PC-3 (cell line): Measurements from ENCODE around the gene TOMM20L. TPM values are rescaled to one million over a fixed set of nuclear protein-coding genes. Genes with fewer than 3 reads are reported as not detected.

Experiments used
- ATAC-seq: fragments of 200-7000 bp; cut with Tn5 transposase; 2 replicates; pipeline ENCODE4 v1.9.1; 2020; ENCODE audit warnings: mild to moderate bottlenecking, moderate library complexity
- BruUV-seq: library from RNA; stranded (reverse); fragments of 400-500 nt; replicated peaks from 2 replicates; lab custom pipeline; 2021; lab: Mats Ljungman, UMichigan
- CTCF ChIA-PET: fragments of 300-600 bp; sonication (Branson Sonifier 250); formaldehyde crosslinking; loops from one replicate; lab custom pipeline; 2022; ENCODE audit warnings: antibody characterized with exemption; lab: Charles Lee
- POLR2A ChIA-PET: fragments of 300-600 bp; sonication (Branson Sonifier 250); formaldehyde crosslinking; loops from one replicate; lab custom pipeline; 2022; ENCODE audit warnings: antibody characterized with exemption; ENCODE audit not compliant: unreplicated experiment; lab: Charles Lee
- DNase-seq: peaks from one replicate; pipeline ENCODE4 v3.0.0-alpha.2; 2015
- H2AFZ ChIP-seq: fragments of 300-600 bp; sonication (generic); 2 replicates; pipeline ENCODE4 v1.6.0; 2016; ENCODE audit warnings: antibody characterized with exemption, low read length
- H3F3A ChIP-seq: fragments of 300-600 bp; sonication (generic); one replicate; pipeline ENCODE4 v1.6.0; 2017; ENCODE audit warnings: antibody characterized with exemption, low read length, control low read depth, mild to moderate bottlenecking; ENCODE audit not compliant: unreplicated experiment
- H3K27ac ChIP-seq: fragments of 300-600 bp; sonication (generic); 2 replicates; pipeline ENCODE4 v1.5.1; 2016; ENCODE audit warnings: mild to moderate bottlenecking, low read length
- H3K27me3 ChIP-seq: fragments of 300-600 bp; sonication (generic); 2 replicates; pipeline ENCODE4 v1.6.1; 2016; ENCODE audit warnings: low read length, mixed read lengths
- H3K36me3 ChIP-seq: fragments of 300-600 bp; sonication (generic); 2 replicates; pipeline ENCODE4 v1.6.1; 2016; ENCODE audit warnings: low read depth, mixed run types, low read length, mixed read lengths
- H3K4me1 ChIP-seq: fragments of 300-600 bp; sonication (generic); 2 replicates; pipeline ENCODE4 v1.5.1; 2016; ENCODE audit warnings: low read length; ENCODE audit not compliant: insufficient read depth
- H3K4me2 ChIP-seq: fragments of 300-600 bp; sonication (generic); 2 replicates; pipeline ENCODE4 v1.6.0; 2016; ENCODE audit warnings: low read length
- H3K4me3 ChIP-seq: fragments of 300-600 bp; sonication (generic); 2 replicates; pipeline ENCODE4 v1.5.1; 2016; ENCODE audit warnings: mild to moderate bottlenecking, low read length, mixed read lengths
- H3K79me2 ChIP-seq: fragments of 300-600 bp; sonication (generic); 2 replicates; pipeline ENCODE4 v1.6.1; 2017; ENCODE audit warnings: low read length, mixed read lengths
- H3K9ac ChIP-seq: fragments of 300-600 bp; sonication (generic); 2 replicates; pipeline ENCODE4 v1.6.0; 2016; ENCODE audit warnings: mild to moderate bottlenecking, low read length
- H3K9me2 ChIP-seq: fragments of 300-600 bp; sonication (generic); replicated peaks from 2 replicates; pipeline ENCODE4 v1.6.1; 2016; ENCODE audit warnings: mixed run types, low read length, mixed read lengths
- H3K9me3 ChIP-seq: fragments of 300-600 bp; sonication (generic); 2 replicates; pipeline ENCODE4 v1.6.1; 2016; ENCODE audit warnings: low read length, mixed read lengths
- H4K20me1 ChIP-seq: fragments of 300-600 bp; sonication (generic); 2 replicates; pipeline ENCODE4 v1.6.1; 2016; ENCODE audit warnings: low read length, mixed read lengths
- CTCF ChIP-seq: fragments of 300-600 bp; sonication (generic); conservative IDR thresholded peaks from 2 replicates; pipeline ENCODE4 v1.5.1; 2017; ENCODE audit warnings: antibody characterized with exemption, low read depth, mild to moderate bottlenecking, low read length
- EZH2 ChIP-seq: fragments of 300-600 bp; sonication (generic); IDR thresholded peaks from one replicate; pipeline ENCODE4 v1.6.1; 2017; ENCODE audit warnings: antibody characterized with exemption, mild to moderate bottlenecking, low read length; ENCODE audit not compliant: unreplicated experiment
- EZH2phosphoT487 ChIP-seq: fragments of 300-600 bp; sonication (generic); IDR thresholded peaks from 2 replicates; pipeline ENCODE4 v1.6.1; 2018; ENCODE audit warnings: mild to moderate bottlenecking, antibody characterized with exemption, low read length, borderline replicate concordance
- intact Hi-C: fragments of 100-400 bp; cut with micrococcal nuclease; formaldehyde crosslinking; loops from 2 replicates; pipeline ENCODE4 v1.9.0; 2023
- total RNA-seq: library from RNA; depleted of rRNA; stranded (reverse); fragments of >200 nt; gene quantifications from 2 replicates; pipeline ENCODE4 v1.2.3, GENCODE V29; 2014

The TOMM20L gene
- total RNA-seq, 1 experiment from 2014 or later, result not detected

GRCh38 chr14:58395562-58395811, 243 bp upstream of the TOMM20L start:
- no peaks in the 10 kb centered on the region for H3F3A ChIP-seq
- ATAC-seq (no peak), DNase-seq (no peak)
- no peaks in the 10 kb centered on the region for H3K79me2 ChIP-seq
- peak overlapping the region; percentile 90 for H2AFZ ChIP-seq
- H3K27me3 ChIP-seq, result no peaks in the 10 kb centered on the region
- no peak overlapping the region for H3K27ac ChIP-seq
- no peaks in the 10 kb centered on the region for H3K36me3 ChIP-seq
- peak overlapping the region; percentile 85 for H3K4me2 ChIP-seq
- intact Hi-C loops, result no loop called here
- peak overlapping the region; percentile 71 for H3K4me3 ChIP-seq
- H3K9me2 ChIP-seq, result no peaks in the 10 kb centered on the region
- H3K4me1 ChIP-seq, result peaks cover 10% of the 10 kb centered on the region
- no peaks in the 10 kb centered on the region for H3K9me3 ChIP-seq
- ChIA-PET POLR2A (no interaction called here), CTCF (no interaction called here)
- BruUV-seq, result no TSS peak
- TF ChIP-seq EZH2phosphoT487, result no peak
- H4K20me1 ChIP-seq, result no peaks in the 10 kb centered on the region
- H3K9ac ChIP-seq, result peak overlapping the region; percentile 61; the same call in 1 of the 2 replicates

GRCh38 chr14:58397156-58397555, 1.4 kb downstream of the TOMM20L start:
- BruUV-seq, result no TSS peak
- Histone ChIP-seq H3F3A (no peaks in the 10 kb centered on the region), H4K20me1 (no peaks in the 10 kb centered on the region), H3K4me2 (no peak overlapping the region), H3K9ac (no peak overlapping the region), H3K4me3 (no peak overlapping the region), H3K4me1 (peaks cover 10% of the 10 kb centered on the region), H3K36me3 (no peaks in the 10 kb centered on the region), H3K27me3 (no peaks in the 10 kb centered on the region), H2AFZ (no peak overlapping the region), H3K9me2 (no peaks in the 10 kb centered on the region), H3K9me3 (no peaks in the 10 kb centered on the region), H3K79me2 (no peaks in the 10 kb centered on the region), H3K27ac (no peak overlapping the region)
- ChIA-PET POLR2A (no interaction called here), CTCF (no interaction called here)
- no peak for TF ChIP-seq EZH2
- no peak for TF ChIP-seq EZH2phosphoT487
- no peak for TF ChIP-seq CTCF
- ATAC-seq (no peak), DNase-seq (no peak)
- intact Hi-C loops, result no loop called here

- H3K36me3 ChIP-seq, result no peaks in the 10 kb centered on the region
- ATAC-seq (no peak), DNase-seq (no peak)
- no peaks in the 10 kb centered on the region for H3K27me3 ChIP-seq
- H4K20me1 ChIP-seq, result no peaks in the 10 kb centered on the region
- no peak overlapping the region for H3K4me3 ChIP-seq
- POLR2A ChIA-PET, result no interaction called here
- no peak overlapping the region for H2AFZ ChIP-seq
- BruUV-seq, result no TSS peak
- no peak overlapping the region for H3K27ac ChIP-seq
- no peak overlapping the region for H3K9ac ChIP-seq
- no peak overlapping the region for H3K4me2 ChIP-seq
- H3K79me2 ChIP-seq, result no peaks in the 10 kb centered on the region
- intact Hi-C loops, result no loop called here
- H3F3A ChIP-seq, result no peaks in the 10 kb centered on the region
- TF ChIP-seq CTCF (no peak), EZH2 (no peak), EZH2phosphoT487 (no peak)
- no peaks in the 10 kb centered on the region for H3K9me3 ChIP-seq
- H3K4me1 ChIP-seq, result peaks cover 10% of the 10 kb centered on the region
- H3K9me2 ChIP-seq, result no peaks in the 10 kb centered on the region
- CTCF ChIA-PET, result no interaction called here
These were observed 2.8 kb downstream of the TOMM20L start for GRCh38 chr14:58398495-58398894.
